Measurements from ENCODE around the gene PPM1G. TPM values are rescaled to one million over a fixed set of nuclear protein-coding genes. Genes with fewer than 3 reads are reported as not detected.

PPM1G gene, protein sequence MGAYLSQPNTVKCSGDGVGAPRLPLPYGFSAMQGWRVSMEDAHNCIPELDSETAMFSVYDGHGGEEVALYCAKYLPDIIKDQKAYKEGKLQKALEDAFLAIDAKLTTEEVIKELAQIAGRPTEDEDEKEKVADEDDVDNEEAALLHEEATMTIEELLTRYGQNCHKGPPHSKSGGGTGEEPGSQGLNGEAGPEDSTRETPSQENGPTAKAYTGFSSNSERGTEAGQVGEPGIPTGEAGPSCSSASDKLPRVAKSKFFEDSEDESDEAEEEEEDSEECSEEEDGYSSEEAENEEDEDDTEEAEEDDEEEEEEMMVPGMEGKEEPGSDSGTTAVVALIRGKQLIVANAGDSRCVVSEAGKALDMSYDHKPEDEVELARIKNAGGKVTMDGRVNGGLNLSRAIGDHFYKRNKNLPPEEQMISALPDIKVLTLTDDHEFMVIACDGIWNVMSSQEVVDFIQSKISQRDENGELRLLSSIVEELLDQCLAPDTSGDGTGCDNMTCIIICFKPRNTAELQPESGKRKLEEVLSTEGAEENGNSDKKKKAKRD
- 178 and 183 TPM in 2 replicates for total RNA-seq (2014; rRNA removed; shearing (Covaris generic))
- 201 and 211 TPM in 2 replicates for polyA plus RNA-seq (2016; fragmentation: Nextera tagmentation; extraction: Ambion mirVana)
- long read RNA-seq, transcript PPM1G-201 (10 exons, 2,311 nt) = major isoform, 148 of 306 reads
- long read RNA-seq, partial matches to known transcripts = 146 of 306 reads
- long read RNA-seq, other reads (novel, unspliced or antisense) = 12 of 306 reads

DNA sequence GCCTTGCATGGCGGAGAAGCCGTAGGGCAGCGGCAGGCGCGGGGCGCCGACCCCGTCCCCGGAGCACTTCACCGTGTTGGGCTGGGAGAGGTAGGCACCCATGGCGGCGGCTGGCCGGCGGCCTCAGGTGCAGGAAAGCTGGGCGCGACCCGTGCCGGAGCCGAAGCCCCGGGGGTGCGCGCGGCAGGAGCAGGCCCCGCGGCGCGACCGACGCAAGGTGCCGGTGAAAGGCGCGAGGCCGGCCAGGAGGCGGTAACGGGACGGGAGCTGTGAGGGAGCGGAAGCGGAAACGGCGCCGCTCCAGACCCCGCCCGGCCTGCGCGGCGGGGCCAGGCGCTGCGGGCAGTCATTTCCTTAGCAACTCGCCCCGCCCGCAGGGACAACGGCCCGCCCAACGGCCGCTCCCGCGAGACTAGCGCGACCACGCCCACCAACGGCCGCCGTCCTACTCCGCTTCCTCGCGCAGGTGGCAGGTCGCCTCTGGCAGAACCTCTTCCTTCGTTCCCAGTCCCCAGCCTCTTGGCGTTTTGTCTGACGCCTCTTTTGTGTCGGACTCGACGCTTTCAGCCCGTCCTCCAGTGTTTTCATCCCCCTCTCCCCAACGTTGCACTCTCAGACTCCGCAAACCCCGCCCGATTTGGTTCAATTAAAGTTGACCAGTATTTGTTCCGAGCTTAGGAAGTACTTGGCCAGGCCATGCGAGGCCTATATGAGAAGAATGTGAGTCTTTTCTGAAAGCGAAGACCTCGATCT, at the start of gene PPM1G:
TSS of gene PPM1G (minus strand) at position 271 of the 753 bp plus-strand sequence. CDS start at position 102, 169 bp downstream.
- peak within 1 kb of the TSS; percentile 90 for H3K4me2 ChIP-seq
- H3K4me3 ChIP-seq = peak within 1 kb of the TSS; percentile 64
- Mint-ChIP-seq H3K9me3 (peaks cover 5% of the 10 kb centered on the region; the same call in 1 of the 3 replicates), H3K4me3 (peak within 1 kb of the TSS; percentile 87), H3K27me3 (ENCODE audit: insufficient read depth, low read depth, poor library complexity) (peaks cover 12% of the 10 kb centered on the region), H3K27ac (peak within 1 kb of the TSS; percentile 91), H3K36me3 (ENCODE audit: low read depth) (peaks cover 28% of the 10 kb centered on the region), H3K4me1 (peaks cover 13% of the 10 kb centered on the region; the same call in 2 of the 3 replicates)
- 0 out of 2 replicates have a peak, but pooled peaks cover 8% of the 10 kb centered on the region for H3K36me3 ChIP-seq (ENCODE audit: insufficient read depth)
- H4K20me1 ChIP-seq (replicated peaks; ENCODE audit: insufficient read depth) = peaks cover 27% of the 10 kb centered on the region
- H3F3A ChIP-seq (replicated peaks; ENCODE audit: low read depth) = peaks cover 3% of the 10 kb centered on the region; the same call in 1 of the 2 replicates
- peak within 1 kb of the TSS; percentile 93 for H3K27ac ChIP-seq (ENCODE audit: low read depth)
- peak; percentile 97 for DNase-seq (ENCODE audit: low spot score)
- H2AFZ ChIP-seq = peak within 1 kb of the TSS; percentile 94
- H3K79me2 ChIP-seq (replicated peaks; ENCODE audit: insufficient read depth) = peaks cover 46% of the 10 kb centered on the region
- H3K9me2 ChIP-seq (ENCODE audit: insufficient read depth) = peaks cover 10% of the 10 kb centered on the region; the same call in 1 of the 2 replicates
- TF ChIP-seq POLR2AphosphoS5 (IDR thresholded peaks at IDR 0.05; ENCODE audit: low read depth) (peak; percentile 100), JUNB (IDR thresholded peaks at IDR 0.05; ENCODE audit: unreplicated experiment) (no peak), CREB1 (CRISPR knock-in tag; IDR thresholded peaks at IDR 0.05; ENCODE audit: low read depth) (0 out of 2 replicates have a peak, but pooled peaks have one; percentile 1), ZNF114 (CRISPR knock-in tag; IDR thresholded peaks at IDR 0.05) (no peak)
- TF ChIP-seq, protein P1, sequence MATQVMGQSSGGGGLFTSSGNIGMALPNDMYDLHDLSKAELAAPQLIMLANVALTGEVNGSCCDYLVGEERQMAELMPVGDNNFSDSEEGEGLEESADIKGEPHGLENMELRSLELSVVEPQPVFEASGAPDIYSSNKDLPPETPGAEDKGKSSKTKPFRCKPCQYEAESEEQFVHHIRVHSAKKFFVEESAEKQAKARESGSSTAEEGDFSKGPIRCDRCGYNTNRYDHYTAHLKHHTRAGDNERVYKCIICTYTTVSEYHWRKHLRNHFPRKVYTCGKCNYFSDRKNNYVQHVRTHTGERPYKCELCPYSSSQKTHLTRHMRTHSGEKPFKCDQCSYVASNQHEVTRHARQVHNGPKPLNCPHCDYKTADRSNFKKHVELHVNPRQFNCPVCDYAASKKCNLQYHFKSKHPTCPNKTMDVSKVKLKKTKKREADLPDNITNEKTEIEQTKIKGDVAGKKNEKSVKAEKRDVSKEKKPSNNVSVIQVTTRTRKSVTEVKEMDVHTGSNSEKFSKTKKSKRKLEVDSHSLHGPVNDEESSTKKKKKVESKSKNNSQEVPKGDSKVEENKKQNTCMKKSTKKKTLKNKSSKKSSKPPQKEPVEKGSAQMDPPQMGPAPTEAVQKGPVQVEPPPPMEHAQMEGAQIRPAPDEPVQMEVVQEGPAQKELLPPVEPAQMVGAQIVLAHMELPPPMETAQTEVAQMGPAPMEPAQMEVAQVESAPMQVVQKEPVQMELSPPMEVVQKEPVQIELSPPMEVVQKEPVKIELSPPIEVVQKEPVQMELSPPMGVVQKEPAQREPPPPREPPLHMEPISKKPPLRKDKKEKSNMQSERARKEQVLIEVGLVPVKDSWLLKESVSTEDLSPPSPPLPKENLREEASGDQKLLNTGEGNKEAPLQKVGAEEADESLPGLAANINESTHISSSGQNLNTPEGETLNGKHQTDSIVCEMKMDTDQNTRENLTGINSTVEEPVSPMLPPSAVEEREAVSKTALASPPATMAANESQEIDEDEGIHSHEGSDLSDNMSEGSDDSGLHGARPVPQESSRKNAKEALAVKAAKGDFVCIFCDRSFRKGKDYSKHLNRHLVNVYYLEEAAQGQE (IDR thresholded peaks at IDR 0.05; ENCODE audit: unreplicated experiment) = no peak
- TF ChIP-seq, protein P2, sequence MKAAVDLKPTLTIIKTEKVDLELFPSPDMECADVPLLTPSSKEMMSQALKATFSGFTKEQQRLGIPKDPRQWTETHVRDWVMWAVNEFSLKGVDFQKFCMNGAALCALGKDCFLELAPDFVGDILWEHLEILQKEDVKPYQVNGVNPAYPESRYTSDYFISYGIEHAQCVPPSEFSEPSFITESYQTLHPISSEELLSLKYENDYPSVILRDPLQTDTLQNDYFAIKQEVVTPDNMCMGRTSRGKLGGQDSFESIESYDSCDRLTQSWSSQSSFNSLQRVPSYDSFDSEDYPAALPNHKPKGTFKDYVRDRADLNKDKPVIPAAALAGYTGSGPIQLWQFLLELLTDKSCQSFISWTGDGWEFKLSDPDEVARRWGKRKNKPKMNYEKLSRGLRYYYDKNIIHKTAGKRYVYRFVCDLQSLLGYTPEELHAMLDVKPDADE (IDR thresholded peaks at IDR 0.05) = peak; percentile 69
- H3K27me3 ChIP-seq (ENCODE audit: insufficient read depth) = no peaks in the 10 kb centered on the region
- H3K4me1 ChIP-seq (ENCODE audit: insufficient read depth) = peaks cover 23% of the 10 kb centered on the region; the same call in 1 of the 2 replicates
- peak; percentile 93 for ATAC-seq

Data from GM23338 (cell line).